Measurements from ENCODE around the gene COX6A1.
"Not testable (repeated sequence)": the region's sequence is repeated elsewhere in the genome, so short reads cannot be mapped to it uniquely, and the experiment has no call there.

The COX6A1 gene

DNA sequence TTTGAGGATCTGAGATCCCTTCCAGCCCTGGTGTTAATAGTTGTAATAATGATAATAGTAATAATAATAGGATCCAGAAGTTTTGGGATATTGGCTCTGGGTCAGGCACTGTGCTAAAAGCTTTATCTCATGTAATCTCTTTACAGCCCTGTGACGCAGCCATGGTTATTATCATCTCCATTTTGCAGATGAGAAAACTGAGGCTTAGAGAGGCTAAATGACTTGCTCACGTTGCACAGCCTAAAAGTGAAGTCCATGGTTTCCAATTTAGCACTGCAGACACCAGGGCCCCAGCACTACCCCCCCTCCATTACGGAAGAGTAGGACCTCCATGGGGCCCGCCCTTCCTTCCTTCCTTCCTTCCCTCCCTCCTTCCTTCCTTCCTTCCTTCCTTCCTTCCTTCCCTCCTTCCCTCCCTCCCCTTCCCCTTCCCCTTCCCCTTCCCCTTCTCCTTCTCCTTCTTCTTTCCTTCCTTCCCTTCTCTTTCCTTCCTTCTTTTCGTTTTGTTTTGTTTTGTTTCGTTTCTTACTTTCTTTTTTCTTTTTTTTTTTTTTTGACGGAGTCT, 14.9 kb upstream of the COX6A1 start:
- DNase-seq (ENCODE audit: low read depth, low spot score), result no peak
- H3K27ac ChIP-seq, result no peak overlapping the region

DNA sequence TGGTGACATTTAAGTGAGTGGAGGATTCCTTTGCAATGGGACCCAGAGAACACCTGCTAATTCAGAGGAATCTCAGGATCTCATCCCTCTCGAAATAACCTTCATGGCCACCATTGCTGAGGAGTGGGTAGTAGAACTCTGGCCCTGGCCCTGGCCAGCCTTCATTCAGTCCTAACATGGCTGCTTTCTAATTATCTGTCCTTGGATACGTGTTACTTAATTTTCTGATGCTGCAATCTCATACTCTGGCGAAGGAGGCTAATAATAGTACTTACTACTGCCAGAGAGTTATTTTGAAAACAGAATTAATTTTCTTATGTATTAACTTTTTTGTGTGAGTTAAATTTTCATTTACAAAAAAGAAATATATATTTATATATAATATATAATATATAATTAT, 12.1 kb upstream of the COX6A1 start:
- no peak overlapping the region for H3K27ac ChIP-seq
- DNase-seq (ENCODE audit: low read depth, low spot score), result no peak

DNA sequence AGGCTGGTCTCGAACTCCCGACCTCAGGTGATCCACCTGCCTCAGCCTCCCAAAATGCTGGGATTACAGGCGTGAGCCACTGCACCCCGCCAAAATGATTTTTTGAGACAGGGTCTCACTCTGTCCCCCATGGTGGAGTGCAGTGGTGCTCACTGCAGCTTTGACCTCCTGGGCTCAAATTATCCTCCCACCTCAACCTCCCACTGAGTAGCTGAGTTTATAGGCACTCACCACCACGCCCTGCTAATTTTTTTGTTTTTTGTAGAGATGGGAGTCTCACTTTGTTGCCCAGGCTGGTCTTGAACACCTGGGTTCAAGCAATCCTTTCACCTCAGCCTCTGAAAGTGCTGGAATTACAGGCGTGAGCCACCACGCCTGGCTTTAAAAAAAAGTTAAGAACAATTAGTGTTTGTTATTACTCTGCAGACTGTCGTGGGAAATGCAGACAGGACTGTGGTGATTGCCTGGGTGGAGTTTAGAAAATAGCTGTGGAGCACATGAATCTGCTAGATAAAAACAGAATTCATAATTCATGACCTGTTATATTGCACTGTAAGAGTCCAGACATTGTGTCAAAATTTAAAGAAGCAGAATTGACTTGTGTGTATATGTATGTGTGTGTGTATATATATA, 9.2 kb upstream of the COX6A1 start:
- no peak for DNase-seq (ENCODE audit: low read depth, low spot score)
- no peak overlapping the region for H3K27ac ChIP-seq

DNA sequence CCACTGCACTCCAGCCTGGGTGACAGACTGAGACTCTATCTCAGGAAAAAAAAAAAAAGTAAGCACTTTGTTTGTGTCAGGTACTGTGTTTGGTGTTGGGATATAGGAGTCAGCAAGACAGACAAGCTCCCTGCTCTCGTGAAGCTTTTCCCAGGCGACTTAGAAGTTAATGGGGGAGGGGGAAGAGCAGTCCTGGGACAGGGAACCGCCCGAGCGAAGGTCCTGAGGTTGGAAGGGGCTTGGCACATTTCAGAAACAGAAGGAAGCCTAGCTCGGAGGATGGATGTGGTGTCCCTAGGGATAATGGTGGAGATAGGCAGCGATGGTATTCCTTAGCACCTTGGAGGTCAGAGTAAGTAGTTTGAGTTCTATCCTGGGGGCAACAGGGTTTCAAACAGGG, 8.5 kb upstream of the COX6A1 start:
- DNase-seq (ENCODE audit: low read depth, low spot score), result no peak
- H3K27ac ChIP-seq, result no peak overlapping the region

DNA sequence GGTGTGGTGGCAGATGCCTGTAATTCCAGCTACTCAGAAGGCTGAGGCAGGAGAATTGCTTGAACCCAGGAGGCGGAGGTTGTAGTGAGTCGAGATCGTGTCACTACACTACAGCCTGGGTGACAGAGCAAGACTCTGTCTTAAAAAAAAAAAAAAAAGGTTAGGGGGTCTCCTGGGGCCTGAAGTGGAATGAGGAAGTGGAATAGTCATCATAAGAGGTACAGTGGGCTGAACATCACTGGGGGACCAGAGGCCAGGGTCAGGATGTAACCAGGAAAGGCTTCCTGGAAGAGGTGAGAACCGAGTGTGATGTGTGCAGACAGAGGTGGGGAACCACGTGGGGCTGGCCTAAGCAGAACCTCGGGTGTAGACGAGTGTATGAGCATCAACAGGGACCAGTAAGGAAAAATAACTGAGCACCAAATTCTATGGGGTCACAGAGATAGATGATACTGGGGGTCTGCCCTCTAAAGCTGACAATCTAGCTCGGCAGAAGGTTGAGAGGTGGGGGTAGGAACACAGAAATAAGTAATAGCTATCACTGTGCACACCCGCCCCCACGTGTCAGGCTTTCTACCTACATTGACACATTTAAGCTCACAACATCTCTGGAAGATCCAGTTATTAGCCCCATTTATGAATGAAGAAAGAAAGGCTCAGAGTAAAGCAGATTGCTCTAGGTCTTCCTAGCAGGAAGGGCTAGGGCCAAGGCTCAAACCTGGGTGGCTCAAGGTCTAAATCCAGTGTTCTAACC, 5.0 kb upstream of the COX6A1 start:
- DNase-seq (ENCODE audit: low read depth, low spot score), result no peak
- H3K27ac ChIP-seq, result no peak overlapping the region

DNA sequence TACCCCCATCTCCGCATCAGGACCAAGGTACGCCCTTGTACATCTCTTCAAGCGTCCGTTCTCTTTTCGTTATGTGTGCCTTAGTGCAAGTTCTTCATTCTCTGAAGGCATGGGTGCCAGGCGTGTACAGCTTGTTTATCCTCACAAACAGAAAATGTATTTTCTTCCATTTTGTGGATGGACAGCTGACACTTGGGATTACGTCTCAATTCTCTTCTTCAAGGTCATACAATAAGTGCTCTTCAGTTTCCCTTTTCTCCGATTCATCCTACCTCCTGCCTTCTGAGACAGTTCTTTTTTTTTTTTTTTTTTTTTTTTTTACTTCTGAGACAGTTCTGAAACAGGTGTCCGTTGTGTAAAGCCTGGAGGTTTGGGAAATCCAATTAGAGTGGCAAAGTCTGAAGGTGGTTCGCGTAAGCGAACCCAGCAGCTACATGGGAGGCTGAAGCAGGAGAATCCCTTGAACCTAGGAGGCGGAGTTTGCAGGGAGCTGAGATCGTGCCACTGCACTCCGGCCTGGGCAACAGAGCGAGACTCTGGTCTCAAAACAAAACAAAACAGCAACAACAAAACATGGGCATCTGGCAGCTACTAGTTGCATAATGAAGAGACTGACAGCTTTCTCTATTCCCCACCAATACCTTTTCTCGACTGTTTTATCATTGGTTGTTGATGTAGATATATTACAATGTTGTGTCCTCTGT, 734 bp downstream of the COX6A1 start:
- H3K27ac ChIP-seq, result peak overlapping the region; percentile 61
- no peak for DNase-seq (ENCODE audit: low read depth, low spot score)

DNA sequence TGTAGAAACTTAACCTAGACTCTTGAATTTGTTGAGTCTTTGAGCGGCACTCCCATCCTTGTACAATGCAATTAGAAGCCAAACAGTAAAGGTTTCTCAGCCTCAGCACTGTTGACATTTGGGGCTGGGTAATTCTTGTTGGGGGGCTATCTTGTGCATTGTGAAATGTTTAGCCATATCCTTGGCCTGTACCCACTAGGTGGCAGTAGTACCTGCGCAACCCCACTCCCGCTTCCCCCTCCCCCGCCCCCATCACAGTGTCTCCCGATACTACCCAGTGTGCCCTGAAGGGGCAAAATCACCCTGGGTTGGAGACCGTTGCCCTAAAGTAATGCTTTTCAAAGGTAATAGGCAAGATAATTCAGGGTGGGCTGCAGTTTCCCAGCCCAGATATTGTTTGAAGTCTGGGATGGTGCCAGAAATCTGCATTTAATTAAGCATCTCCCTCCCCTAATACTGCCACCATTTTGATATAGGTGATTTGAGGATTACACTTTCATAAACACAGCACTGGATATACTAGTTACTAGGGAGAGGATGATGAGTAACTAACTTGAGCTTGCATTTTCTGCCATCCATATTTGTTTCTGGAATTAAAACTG, 1.8 kb downstream of the COX6A1 start:
- H3K27ac ChIP-seq, result no peak overlapping the region
- DNase-seq (ENCODE audit: low read depth, low spot score), result no peak

DNA sequence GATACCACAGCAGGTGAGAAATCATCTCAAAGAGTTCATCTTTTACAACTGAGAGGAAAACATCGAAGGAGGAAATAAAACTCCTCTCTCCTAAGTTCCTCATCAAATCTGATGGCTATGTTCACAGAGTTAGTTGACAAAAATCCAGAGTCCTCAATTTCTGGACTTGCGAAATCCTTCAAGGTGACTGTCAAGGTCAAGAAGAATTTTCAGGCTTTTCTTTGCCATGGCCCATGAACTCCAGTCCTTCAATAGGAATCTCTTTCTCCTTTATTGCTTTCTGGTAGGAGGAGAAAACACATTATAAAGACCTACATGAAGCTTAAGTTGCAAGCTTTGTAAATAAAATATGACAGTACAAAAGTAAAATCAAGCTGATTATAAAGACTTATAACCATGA, 6.8 kb downstream of the COX6A1 start:
- no peak overlapping the region for H3K27ac ChIP-seq
- no peak for DNase-seq (ENCODE audit: low read depth, low spot score)

DNA sequence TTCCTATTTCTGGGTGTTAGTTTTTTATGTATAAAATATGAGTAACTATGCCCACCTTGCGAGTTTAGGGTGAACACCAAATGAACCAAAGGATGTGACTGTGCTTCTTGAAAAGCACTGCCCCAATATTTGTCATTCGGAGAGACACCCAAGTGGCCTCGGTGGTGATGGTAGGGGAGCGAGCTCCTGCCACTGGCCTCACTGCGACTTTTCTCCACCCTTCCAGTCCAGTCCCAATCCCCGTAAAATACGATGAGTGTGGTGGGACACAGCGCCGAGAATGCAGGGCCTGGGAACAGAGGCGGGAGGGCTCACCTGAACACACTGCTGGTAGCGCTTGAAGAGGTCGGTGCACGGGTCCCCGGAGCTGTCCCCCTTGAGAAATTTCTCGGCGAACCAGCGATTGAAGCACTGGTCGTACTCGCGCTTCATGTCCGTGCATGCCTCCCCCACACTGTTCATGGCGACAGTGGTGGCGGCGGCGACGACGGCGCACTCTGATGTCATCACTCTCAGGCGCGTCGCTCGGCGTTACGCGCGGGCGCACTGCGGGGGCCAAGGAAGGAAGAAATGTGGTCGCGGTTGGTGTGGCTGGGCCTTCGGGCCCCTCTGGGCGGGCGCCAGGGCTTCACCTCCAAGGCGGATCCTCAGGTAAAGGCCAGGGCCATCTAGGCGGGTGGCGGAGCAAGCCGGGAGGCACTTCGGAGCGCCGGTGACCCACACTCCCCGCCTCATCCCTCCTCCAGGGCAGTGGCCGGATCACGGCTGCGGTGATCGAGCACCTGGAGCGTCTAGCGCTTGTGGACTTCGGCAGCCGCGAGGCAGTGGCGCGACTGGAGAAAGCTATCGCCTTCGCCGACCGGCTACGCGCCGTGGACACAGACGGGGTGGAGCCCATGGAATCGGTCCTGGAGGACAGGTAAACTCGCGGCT, 8.3 kb downstream of the COX6A1 start, which contains the start of the genes GATC and TRIAP1:
TSS of gene GATC (plus strand) at position 534 of the 933 bp plus-strand sequence. CDS start at position 571, 37 bp downstream.
TSS of gene TRIAP1 (minus strand) at position 474 of the 933 bp plus-strand sequence. CDS start at position 462, 12 bp downstream.
- no peak for DNase-seq (ENCODE audit: low read depth, low spot score)
- H3K27ac ChIP-seq, result peak within 1 kb of the TSS; percentile 88

DNA sequence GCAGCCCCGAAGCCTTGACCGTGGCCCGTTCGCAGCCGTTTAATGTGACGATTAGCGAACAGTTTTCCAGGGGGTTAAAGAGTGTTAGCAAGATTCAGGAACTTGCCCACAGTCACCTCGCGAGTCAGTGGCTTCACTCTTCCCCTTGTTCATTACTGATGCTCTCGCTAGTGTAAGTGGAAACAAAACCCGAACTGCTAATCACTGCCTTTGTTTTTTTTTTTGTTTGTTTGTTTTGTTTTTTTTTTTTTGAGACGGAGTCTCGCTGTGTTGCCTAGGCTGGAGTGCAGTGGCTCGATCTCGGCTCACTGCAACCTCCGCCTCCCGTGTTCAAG, 8.9 kb downstream of the COX6A1 start:
- not testable (repeated sequence) for DNase-seq (ENCODE audit: low read depth, low spot score)
- peak overlapping the region; percentile 88 for H3K27ac ChIP-seq

DNA sequence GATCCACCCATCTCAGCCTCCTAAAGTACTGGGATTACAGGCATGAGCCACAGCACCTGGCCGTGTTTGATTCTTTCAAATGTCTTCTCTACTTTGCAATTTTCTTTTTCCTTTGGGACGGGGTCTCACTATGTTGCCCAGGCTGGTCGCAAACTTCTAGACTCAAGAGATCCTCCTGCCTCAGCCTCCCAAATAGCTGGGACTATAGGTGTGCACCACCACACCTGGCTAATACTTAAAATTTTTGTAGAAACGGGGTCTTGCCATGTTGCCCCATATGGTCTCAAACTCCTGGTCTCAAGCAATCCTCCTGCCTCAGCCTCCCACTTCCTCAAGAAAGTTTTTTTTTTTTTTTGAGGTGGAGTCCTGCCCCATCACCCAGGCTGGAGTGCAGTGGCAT, 10.1 kb downstream of the COX6A1 start:
- no peak for DNase-seq (ENCODE audit: low read depth, low spot score)
- H3K27ac ChIP-seq, result no peak overlapping the region

DNA sequence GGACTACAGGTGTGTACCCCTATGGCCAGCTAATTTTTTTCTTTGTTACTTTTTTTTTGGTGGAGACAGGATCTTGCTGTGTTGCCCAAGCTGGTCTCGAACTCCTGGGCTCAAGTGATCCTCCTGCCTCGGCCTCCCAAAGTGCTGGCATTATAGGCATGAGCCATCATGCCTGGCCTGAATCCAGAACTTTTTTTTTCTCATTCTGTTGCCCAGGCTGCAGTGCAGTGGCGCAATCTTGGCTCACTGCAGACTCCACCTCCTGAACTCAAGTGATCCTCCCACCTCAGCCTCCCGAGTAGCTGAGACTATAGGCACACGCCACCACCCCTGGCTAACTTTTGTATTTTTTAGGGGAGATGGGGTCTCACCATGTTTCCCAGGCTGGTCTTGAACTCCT, 14.6 kb downstream of the COX6A1 start:
- DNase-seq (ENCODE audit: low read depth, low spot score); H3K27ac ChIP-seq: not testable (repeated sequence)

DNA sequence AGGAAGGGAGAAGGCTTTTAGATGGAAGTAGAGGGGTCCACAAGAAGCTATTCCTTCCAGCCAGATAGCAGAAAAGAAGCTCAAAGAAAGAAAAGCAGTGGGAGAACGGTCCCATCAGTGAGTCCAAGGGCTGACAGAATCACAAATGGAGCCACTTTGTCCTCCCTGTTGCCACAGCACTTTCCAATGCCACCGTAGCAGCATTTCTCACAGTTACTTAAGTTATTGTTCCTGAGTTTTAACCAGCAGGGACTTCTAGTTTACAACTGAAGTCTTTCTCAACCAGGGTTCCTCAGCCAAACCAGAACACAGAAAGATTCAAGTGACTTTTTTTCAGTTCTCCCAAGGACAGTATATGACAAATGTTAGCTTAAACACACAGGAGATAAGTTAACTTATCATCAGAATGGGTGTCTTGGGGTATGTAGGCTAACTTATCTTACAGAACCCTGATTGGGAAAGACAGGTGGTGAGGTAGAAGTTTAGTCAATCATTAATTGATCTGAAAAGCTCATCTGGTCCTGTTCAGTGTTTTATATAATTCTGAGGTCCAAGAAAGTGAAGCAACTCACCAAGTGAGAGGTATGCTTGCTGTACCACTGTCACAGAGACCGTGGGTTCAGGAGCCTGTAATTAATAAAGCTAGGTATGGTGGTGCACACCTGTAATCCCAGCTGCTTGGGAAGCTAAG, 15.3 kb downstream of the COX6A1 start:
- DNase-seq (ENCODE audit: low read depth, low spot score), result no peak
- H3K27ac ChIP-seq, result no peak overlapping the region

DNA sequence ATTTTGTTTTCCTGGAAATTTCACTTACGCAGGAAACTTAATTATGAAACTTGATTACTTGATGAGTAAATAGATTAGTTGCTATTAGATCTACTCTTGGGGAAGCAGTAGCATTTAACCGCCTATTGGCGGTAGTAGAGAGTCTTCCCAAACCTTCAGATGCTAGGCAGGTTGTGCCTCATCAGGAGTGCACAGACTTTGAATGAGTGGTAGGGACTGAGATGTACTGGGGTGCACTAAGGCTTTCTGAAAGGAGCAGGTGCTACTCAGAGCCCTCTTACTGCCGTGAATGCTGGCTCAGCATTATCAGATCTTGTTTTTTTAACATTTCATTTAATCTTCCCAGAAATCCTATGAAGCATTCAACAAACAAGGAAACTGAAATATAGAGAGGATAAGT, 16.1 kb downstream of the COX6A1 start:
- no peak overlapping the region for H3K27ac ChIP-seq
- no peak for DNase-seq (ENCODE audit: low read depth, low spot score)

DNA sequence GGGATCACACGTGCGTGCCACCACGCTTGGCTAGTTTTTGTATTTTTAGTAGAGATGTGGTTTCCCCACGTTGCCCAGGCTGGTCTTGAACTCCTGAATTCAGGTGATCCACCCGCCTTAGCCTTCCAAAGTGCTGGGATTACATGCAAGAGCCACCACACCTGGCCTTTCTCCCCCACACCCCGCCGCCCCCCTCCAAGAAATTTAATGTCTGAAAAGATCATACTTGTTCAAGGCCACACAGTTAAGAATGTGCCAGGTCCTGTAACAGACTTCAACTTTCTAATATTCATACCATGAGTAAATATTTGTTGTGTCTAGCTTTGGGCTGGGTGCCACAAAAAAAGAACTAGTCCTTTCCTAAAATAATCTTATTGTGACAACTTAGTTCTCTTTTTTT, 17.4 kb downstream of the COX6A1 start:
- DNase-seq (ENCODE audit: low read depth, low spot score), result no peak
- no peak overlapping the region for H3K27ac ChIP-seq

DNA sequence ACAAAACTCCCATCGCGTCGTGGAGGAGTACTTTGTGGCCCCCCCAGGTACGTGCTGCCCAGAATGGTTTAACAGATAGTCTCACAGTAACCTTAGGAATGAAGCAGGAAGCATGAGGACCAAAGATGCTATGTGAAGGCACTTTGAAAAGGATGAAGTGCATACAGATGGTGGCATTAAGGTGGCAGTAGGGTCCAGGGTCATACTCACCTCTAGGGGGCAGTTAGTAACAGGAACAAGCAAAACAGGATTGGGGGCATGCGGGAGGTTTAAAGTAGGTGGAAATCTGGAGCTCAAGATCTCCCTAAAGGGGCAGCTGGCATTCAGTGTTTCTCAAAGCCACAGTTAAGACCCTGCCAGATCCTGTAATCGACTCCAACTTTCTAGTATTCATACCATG, 19.2 kb downstream of the COX6A1 start:
- H3K27ac ChIP-seq, result no peak overlapping the region
- DNase-seq (ENCODE audit: low read depth, low spot score), result no peak

DNA sequence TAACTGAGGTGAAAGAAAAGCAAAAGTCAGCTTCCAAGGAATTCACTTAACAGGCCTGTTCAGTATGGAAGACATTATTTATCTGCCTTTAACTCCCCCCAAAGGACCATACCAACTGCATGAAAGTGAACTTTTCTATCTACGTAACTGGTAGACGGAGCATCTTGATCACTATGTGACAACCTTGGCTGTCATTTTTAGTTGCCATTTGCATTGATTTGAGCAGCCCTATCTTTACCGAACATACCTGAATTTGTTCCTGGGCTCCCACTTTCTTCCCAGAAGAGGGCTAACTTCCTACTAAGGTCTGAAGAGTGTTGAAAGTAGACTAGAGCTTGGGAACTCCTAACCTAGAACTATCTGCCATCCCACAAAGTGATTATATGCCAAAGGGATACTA, 22.2 kb downstream of the COX6A1 start:
- H3K27ac ChIP-seq, result no peak overlapping the region

DNA sequence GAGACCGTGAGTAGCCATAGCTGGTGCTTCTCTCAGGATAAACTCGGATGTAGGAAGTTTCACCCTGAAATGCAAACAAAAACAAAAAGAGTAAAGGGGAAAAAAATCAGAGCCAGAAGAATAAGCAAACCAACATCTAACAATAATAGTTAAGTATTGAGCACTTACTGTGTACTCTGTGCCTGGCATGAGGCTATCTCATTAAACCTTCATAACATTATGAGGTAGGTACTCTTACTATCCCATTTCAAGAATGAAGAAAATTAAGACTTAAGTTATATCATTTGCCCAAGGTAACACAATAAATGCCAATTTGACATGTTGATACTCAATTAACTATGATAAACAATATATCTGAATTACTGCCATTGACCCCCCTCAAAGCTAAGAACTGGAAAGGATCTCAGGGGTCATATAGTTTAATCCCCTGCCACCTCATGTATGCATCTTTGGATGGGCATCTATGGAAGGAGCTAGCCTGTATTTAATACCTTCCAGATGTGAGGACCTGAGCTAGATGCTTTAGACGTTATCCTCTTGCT, 24.3 kb downstream of the COX6A1 start:
- no peak overlapping the region for H3K27ac ChIP-seq
- no peak for DNase-seq (ENCODE audit: low read depth, low spot score)

More for the DNA sequence above, 22.2 kb downstream of the COX6A1 start:
- no peak for DNase-seq (ENCODE audit: low read depth, low spot score)

DNA sequence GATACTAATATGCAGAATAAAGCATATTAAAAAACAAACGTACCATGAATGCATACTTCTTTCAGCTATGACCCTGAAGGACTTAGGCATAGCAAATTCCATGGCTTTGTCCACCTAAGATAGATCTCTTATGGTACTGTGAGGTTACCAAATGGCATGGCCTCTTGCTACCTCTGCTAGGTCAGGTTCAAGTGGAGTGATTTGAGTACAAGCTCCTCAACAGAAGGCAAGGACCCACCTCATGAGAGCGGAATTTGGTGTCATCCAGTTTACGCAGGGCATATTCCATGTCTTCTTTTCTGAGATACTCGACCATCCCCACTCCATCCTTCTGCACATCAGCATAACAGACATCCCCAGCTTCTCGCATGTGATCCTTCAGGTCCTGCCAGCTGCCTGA, 25.8 kb downstream of the COX6A1 start:
- no peak for DNase-seq (ENCODE audit: low read depth, low spot score)
- H3K27ac ChIP-seq, result no peak overlapping the region
